ENCODE measurements around the gene GNGT2. TPM values are rescaled to one million over a fixed set of nuclear protein-coding genes. Genes with fewer than 3 reads are reported as not detected.

Gene GNGT2
- total RNA-seq, 1 donor from 2014 or later: not detected

DNA sequence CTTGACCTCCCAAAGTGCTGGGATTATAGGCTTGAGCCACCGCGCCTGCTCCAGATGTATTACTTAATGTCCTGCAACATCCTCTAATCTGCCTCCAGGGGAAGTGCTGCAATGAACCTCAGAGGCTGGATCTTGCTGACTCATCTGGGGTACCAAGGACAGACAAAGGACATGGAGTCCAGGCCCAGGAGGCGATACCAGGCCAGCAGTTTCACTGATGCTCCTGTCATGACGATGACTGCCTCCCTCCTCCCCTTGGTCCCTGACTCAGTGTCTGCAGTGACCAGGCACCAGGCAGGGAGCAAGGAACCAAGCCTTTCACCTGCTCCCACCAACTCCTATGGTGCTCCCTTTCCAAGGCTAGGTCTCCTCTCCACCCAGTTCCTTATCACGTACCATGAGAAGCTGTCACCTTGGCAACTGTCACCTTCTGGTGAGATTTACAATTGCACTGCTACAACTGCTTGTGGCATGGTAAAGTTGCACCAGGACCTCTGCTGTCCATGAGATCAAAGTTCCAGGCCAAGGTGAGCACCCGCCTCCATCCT, 41.8 kb upstream of the GNGT2 start:
- no peak for FAIRE-seq
- no peak overlapping the region for H3K4me3 ChIP-seq (ENCODE audit: insufficient read depth, low read depth, low read length)
- H3K27me3 Mint-ChIP-seq (ENCODE audit: low read depth, unreplicated experiment): peaks cover 22% of the 10 kb centered on the region
- no peak overlapping the region for H3K27ac Mint-ChIP-seq (ENCODE audit: unreplicated experiment)
- H3K4me3 Mint-ChIP-seq (ENCODE audit: unreplicated experiment): no peak overlapping the region
- H3K4me1 Mint-ChIP-seq (ENCODE audit: low read depth, unreplicated experiment): no peaks in the 10 kb centered on the region
- no peak overlapping the region for H3K4me2 ChIP-seq (ENCODE audit: low read length)
- no peaks in the 10 kb centered on the region for H3K9me3 Mint-ChIP-seq (ENCODE audit: unreplicated experiment)
- H3K4me1 ChIP-seq (ENCODE audit: insufficient read depth, low read length): no peaks in the 10 kb centered on the region
- no peak overlapping the region for H3K9ac ChIP-seq (ENCODE audit: low read length)
- no peak for TF ChIP-seq CTCF (IDR thresholded peaks at IDR 0.05; ENCODE audit: insufficient read depth, low read depth, low read length)
- no peak for TF ChIP-seq EZH2 (IDR thresholded peaks at IDR 0.05; ENCODE audit: insufficient read depth, low read length)
- no peaks in the 10 kb centered on the region for H3K36me3 ChIP-seq (ENCODE audit: insufficient read depth, low read length)
- no peaks in the 10 kb centered on the region for H3K27me3 ChIP-seq (ENCODE audit: insufficient read depth, low read length)
- no peak overlapping the region for H2AFZ ChIP-seq (ENCODE audit: low read depth, low read length)
- H3K36me3 Mint-ChIP-seq (ENCODE audit: low read depth, unreplicated experiment): no peaks in the 10 kb centered on the region
- H3K27ac ChIP-seq (ENCODE audit: low read depth, low read length): no peak overlapping the region
- no peak for DNase-seq (ENCODE audit: low read depth)
- no peaks in the 10 kb centered on the region for H4K20me1 ChIP-seq (ENCODE audit: insufficient read depth, low read length)
- H3K79me2 ChIP-seq (ENCODE audit: insufficient read depth, low read length): no peaks in the 10 kb centered on the region
- no peaks in the 10 kb centered on the region for H3K9me3 ChIP-seq (ENCODE audit: insufficient read depth, low read depth, low read length)

DNA sequence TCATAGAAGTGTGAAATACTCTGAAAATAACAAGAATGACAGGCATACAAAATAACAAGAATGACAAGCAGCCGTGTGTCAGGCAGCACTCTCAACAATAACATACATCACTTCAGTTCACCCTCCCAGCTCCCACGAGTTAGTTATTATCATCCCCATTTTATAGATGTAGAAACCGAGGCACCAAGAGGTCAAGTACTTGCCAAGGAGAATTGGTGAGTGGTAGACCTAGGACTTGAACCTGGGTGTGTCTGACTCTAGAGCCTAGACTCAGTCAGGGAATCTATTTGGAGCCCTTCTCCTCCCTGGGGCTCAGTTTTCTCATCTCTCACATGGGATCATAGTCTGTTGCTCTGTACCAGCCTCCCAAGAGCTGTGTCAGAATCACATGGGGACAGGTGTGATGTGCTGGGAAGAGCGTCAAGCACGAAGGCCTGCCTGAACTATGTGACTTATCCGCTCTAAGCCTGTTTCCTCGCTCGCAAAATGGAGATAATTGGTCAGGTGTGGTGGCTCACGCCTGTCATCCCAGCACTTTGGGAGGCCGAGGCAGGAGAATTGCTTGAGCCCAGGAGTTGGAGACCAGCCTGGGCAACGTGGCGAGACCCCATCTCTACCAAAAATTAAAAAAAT, 39.6 kb upstream of the GNGT2 start:
- no peak for FAIRE-seq
- H3K36me3 Mint-ChIP-seq (ENCODE audit: low read depth, unreplicated experiment): no peaks in the 10 kb centered on the region

More for the DNA sequence above, 39.6 kb upstream of the GNGT2 start:
- Mint-ChIP-seq H3K4me3 (ENCODE audit: unreplicated experiment) (no peak overlapping the region), H3K4me1 (ENCODE audit: low read depth, unreplicated experiment) (no peaks in the 10 kb centered on the region), H3K27me3 (ENCODE audit: low read depth, unreplicated experiment) (peaks cover 22% of the 10 kb centered on the region), H3K27ac (ENCODE audit: unreplicated experiment) (no peak overlapping the region), H3K9me3 (ENCODE audit: unreplicated experiment) (no peaks in the 10 kb centered on the region)
- no peak overlapping the region for H3K4me3 ChIP-seq (ENCODE audit: insufficient read depth, low read depth, low read length)
- DNase-seq (ENCODE audit: low read depth): no peak
- TF ChIP-seq CTCF (IDR thresholded peaks at IDR 0.05; ENCODE audit: insufficient read depth, low read depth, low read length): no peak
- TF ChIP-seq EZH2 (IDR thresholded peaks at IDR 0.05; ENCODE audit: insufficient read depth, low read length): no peak
- no peak overlapping the region for H3K27ac ChIP-seq (ENCODE audit: low read depth, low read length)
- H3K9ac ChIP-seq (ENCODE audit: low read length): no peak overlapping the region
- H3K4me2 ChIP-seq (ENCODE audit: low read length): no peak overlapping the region
- no peaks in the 10 kb centered on the region for H4K20me1 ChIP-seq (ENCODE audit: insufficient read depth, low read length)
- H3K79me2 ChIP-seq (ENCODE audit: insufficient read depth, low read length): no peaks in the 10 kb centered on the region
- no peaks in the 10 kb centered on the region for H3K27me3 ChIP-seq (ENCODE audit: insufficient read depth, low read length)
- no peak overlapping the region for H2AFZ ChIP-seq (ENCODE audit: low read depth, low read length)
- no peaks in the 10 kb centered on the region for H3K9me3 ChIP-seq (ENCODE audit: insufficient read depth, low read depth, low read length)
- no peaks in the 10 kb centered on the region for H3K36me3 ChIP-seq (ENCODE audit: insufficient read depth, low read length)
- H3K4me1 ChIP-seq (ENCODE audit: insufficient read depth, low read length): no peaks in the 10 kb centered on the region

Measured in astrocyte (in vitro differentiated cells and primary cell).